ENCODE measurements around the gene FMO5. TPM values are rescaled to one million over a fixed set of nuclear protein-coding genes. Genes with fewer than 3 reads are reported as not detected.

The FMO5 gene
- total and polyA plus RNA-seq, 12 donors: 4.6 to 28.4 (median 10.4) TPM

DNA sequence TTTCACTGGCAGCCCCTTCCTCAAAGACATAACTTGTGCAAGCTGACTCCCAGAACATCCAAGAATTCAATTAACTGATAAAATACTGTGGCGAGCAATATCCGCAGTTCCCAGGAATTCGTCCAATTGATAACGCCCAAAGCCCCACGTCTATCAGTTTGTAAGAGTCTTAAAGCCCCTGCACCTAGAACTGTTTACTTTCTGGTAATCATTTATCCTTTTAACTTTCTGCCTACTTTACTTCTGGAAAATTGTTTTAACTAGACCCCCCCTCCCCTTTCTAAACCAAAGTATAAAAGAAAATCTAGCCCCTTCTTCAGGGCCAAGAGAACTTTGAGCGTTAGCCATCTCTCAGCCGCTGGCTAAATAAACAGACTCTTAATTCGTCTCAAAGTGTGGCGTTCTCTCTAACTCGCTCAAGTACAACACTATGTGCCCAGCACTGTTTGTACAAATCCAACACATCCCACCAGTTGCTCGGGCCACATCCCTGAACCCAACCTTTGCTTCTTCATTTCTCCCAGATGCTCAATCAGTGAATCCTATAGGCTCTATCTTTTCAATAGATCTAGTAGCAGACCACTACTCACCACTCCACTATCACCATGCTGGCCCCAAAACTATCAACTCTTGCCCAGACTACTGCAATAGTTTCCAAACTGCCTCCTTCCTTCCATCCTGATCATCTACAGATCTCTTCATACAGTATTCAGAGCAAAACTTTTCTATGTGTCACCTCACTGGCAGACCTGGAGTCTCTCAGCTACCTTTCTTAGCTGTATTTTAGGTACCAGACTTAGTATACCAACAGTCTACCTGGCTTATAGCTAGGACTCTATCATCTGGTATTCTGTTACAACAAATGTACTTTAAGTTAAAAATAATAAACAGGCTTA is 14.0 kb upstream of the FMO5 start:
- whole genome bisulfite sequencing, 4 donors: 85 to 91% (median 86%) methylated on average over 11 of the region's 11 CpGs
- Histone ChIP-seq H3K9me3 (replicated peaks in 1 of 3) (no peaks in the 10 kb centered on the region), H3K27ac (no peak overlapping the region), H3K27me3 (no peaks in the 10 kb centered on the region), H3K4me1 (replicated peaks in 1 of 2) (peaks cover 0 to 15% of the 10 kb centered on the region in 2 donors), H3K36me3 (replicated peaks in 1 of 2) (no peaks in the 10 kb centered on the region), H3K4me3 (no peak overlapping the region)
- TF ChIP-seq, protein P1, sequence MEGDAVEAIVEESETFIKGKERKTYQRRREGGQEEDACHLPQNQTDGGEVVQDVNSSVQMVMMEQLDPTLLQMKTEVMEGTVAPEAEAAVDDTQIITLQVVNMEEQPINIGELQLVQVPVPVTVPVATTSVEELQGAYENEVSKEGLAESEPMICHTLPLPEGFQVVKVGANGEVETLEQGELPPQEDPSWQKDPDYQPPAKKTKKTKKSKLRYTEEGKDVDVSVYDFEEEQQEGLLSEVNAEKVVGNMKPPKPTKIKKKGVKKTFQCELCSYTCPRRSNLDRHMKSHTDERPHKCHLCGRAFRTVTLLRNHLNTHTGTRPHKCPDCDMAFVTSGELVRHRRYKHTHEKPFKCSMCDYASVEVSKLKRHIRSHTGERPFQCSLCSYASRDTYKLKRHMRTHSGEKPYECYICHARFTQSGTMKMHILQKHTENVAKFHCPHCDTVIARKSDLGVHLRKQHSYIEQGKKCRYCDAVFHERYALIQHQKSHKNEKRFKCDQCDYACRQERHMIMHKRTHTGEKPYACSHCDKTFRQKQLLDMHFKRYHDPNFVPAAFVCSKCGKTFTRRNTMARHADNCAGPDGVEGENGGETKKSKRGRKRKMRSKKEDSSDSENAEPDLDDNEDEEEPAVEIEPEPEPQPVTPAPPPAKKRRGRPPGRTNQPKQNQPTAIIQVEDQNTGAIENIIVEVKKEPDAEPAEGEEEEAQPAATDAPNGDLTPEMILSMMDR (IDR thresholded peaks at IDR 0.05): no peak
- TF ChIP-seq POLR2A (IDR thresholded peaks at IDR 0.05): no peak
- DNase-seq: no peak
- intact Hi-C loops (cut with DNase I): no loop called here

DNA sequence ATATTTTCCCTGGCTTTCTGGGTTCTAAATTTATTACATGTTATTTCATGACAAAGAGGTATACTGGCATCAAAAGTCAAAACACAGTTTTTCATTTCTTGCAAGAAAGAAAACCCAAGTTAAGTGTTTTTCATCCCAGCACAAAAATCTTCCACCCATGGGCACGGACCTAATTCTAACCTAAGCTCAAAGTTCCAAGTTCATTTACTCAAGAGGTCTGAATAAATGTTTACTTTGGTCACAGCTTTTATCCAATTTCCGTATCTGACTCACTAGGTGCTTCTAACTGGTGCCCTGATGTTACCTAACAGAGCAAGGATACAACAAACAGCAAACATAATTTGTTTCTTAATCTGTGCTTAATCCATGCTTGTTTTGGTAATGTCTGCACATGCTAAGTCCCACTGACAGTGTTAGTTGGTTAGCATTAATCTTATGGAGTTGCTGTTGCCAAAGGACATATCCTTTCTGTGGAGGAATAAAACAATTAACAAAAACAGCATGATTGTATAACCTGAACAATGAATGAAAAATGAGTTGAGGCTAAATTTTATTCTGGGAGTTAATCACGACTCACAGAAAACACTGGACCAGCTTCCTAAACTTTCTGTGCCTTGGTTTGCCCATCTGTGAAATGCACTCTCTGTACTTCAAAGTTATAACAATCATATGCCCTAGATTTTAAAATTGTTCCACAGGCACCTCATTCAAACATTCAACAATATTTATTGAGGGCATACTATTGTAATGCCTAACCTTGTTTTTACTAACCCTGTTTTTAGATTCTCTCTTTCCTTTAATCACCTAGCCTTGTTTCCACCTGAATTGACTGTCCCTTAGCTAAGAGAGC is 13.1 kb upstream of the FMO5 start:
- 69 to 77% (median 72%) methylated on average over 3 of the region's 3 CpGs for WGBS, 4 donors
- H3K4me1 ChIP-seq (replicated peaks in 1 of 2): peaks cover 0 to 8% of the 10 kb centered on the region in 2 donors
- H3K27me3 ChIP-seq: no peaks in the 10 kb centered on the region
- intact Hi-C loops (cut with DNase I): no loop called here
- no peaks in the 10 kb centered on the region for H3K9me3 ChIP-seq (replicated peaks in 1 of 3)
- TF ChIP-seq POLR2A (IDR thresholded peaks at IDR 0.05): no peak
- TF ChIP-seq, protein P1 (IDR thresholded peaks at IDR 0.05): no peak
- no peak for DNase-seq
- no peaks in the 10 kb centered on the region for H3K36me3 ChIP-seq (replicated peaks in 1 of 2)
- no peak overlapping the region for H3K27ac ChIP-seq
- no peak overlapping the region for H3K4me3 ChIP-seq

DNA sequence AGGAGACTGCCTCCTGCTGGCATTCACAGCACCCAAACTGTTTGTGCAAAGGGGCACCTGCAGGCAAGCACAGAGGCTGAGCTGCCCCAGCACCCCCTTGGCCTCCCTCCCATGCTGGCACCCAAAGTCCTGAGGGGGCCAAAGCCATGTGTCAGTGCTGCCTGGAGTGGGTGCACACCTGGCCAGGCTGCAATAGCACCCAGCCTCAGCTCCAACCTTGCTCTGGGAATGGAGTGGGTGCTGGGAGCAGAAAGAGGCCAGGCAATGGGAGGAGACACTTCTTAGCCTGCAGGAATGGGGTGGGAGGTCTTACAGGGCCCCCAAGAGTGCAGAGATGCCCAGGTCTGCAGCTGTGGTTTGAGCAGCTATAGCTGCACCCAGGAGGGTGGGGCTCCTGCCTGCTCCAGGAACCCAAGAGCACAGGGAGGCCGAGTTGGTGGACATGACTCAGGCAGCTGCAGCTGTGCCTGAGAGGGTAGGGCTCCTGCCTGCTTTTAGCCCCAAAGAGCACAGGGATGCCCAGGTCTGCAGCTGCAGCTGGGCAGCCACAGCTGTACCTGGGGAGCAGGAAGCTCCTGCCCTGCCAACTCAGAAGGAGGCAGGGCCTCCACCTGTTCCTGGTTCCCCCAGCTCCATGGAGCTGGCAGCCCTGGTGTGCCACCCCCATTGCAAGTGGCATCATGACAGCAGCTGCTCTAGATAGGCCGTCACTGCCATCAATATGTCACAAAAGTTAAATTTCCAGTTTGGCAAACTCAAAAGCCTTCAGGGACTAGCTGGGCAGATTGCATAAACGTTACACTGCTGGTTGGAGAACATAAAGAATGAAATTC is 12.0 kb upstream of the FMO5 start:
- H3K27ac ChIP-seq: no peak overlapping the region
- DNase-seq: no peak
- peaks cover 0 to 6% of the 10 kb centered on the region in 2 donors for H3K4me1 ChIP-seq (replicated peaks in 1 of 2)
- H3K9me3 ChIP-seq (replicated peaks in 1 of 3): no peaks in the 10 kb centered on the region
- no peak for TF ChIP-seq POLR2A (IDR thresholded peaks at IDR 0.05)
- TF ChIP-seq, protein P1 (IDR thresholded peaks at IDR 0.05): no peak
- no peaks in the 10 kb centered on the region for H3K27me3 ChIP-seq
- WGBS, 4 donors: 70 to 81% (median 75%) methylated on average over 2 to 3 of the region's 3 CpGs
- no peak overlapping the region for H3K4me3 ChIP-seq
- intact Hi-C loops (cut with DNase I): no loop called here
- H3K36me3 ChIP-seq (replicated peaks in 1 of 2): no peaks in the 10 kb centered on the region

Measured in adrenal gland (tissue), 12 donors.